ENCODE data around the gene BARHL1.

- TF ChIP-seq CTCF (IDR thresholded peaks at IDR 0.05; ENCODE audit: poor library complexity, severe bottlenecking) (no peak), POLR2AphosphoS5 (IDR thresholded peaks at IDR 0.05) (no peak), EP300 (conservative IDR thresholded peaks at IDR 0.05; ENCODE audit: poor library complexity, severe bottlenecking) (no peak), REST (IDR thresholded peaks at IDR 0.05; ENCODE audit: borderline replicate concordance) (no peak)
Observed at GRCh38 chr9:132547436-132547835, 35.0 kb upstream of the BARHL1 start.

Data from neural cell (in vitro differentiated cells).